Epithelial cell of proximal tubule (primary cell): Measurements from ENCODE around the gene DOCK10. TPM values are rescaled to one million over a fixed set of nuclear protein-coding genes. Genes with fewer than 3 reads are reported as not detected.

Experiments
- DNase-seq: peaks from one replicate; pipeline ENCODE4 v3.0.0-alpha.2; 2011; ENCODE audit warnings: low read depth
- H3K4me3 ChIP-seq: 2 replicates; pipeline ENCODE4 v1.5.1; 2011; ENCODE audit warnings: low read depth, mild to moderate bottlenecking, low read length
- CTCF ChIP-seq: conservative IDR thresholded peaks from 2 replicates; pipeline ENCODE4 v1.5.1; 2012; ENCODE audit warnings: low read depth, mild to moderate bottlenecking, low read length
- total RNA-seq: library from RNA; depleted of rRNA; stranded (reverse); fragments of >200 nt; gene quantifications from 2 replicates; pipeline ENCODE4 v1.2.3, GENCODE V29; 2015

DOCK10 gene
- total RNA-seq, 1 donor from 2014 or later: 2.1 TPM

GRCh38 chr2:225076125-225076524 lies 33.9 kb upstream of the DOCK10 start:
- no peak for TF ChIP-seq CTCF
- no peak for DNase-seq
- no peak overlapping the region for H3K4me3 ChIP-seq

GRCh38 chr2:225074919-225075681 lies 32.8 kb upstream of the DOCK10 start:
- TF ChIP-seq CTCF: no peak
- no peak overlapping the region for H3K4me3 ChIP-seq
- DNase-seq: no peak

GRCh38 chr2:225074366-225074765 lies 32.1 kb upstream of the DOCK10 start:
- H3K4me3 ChIP-seq: no peak overlapping the region
- no peak for TF ChIP-seq CTCF
- no peak for DNase-seq

- no peak for DNase-seq
- TF ChIP-seq CTCF: no peak
- H3K4me3 ChIP-seq: no peak overlapping the region
Measured at GRCh38 chr2:225073198-225073597, 30.9 kb upstream of the DOCK10 start.

- TF ChIP-seq CTCF: no peak
- H3K4me3 ChIP-seq: no peak overlapping the region
- no peak for DNase-seq
Measured at GRCh38 chr2:225072444-225072843, 30.2 kb upstream of the DOCK10 start.

GRCh38 chr2:225070811-225071210 lies 28.5 kb upstream of the DOCK10 start:
- TF ChIP-seq CTCF: no peak
- DNase-seq: no peak
- H3K4me3 ChIP-seq: no peak overlapping the region

GRCh38 chr2:225069966-225070365 lies 27.7 kb upstream of the DOCK10 start:
- no peak for DNase-seq
- no peak for TF ChIP-seq CTCF
- H3K4me3 ChIP-seq: no peak overlapping the region
